Neural progenitor cell (in vitro differentiated cells): ENCODE results near the gene ADAMTS18. TPM values are rescaled to one million over a fixed set of nuclear protein-coding genes. Genes with fewer than 3 reads are reported as not detected.

Experiments
- DNase-seq: peaks from one replicate; pipeline ENCODE4 v3.0.0-alpha.2; 2016; ENCODE audit warnings: low spot score
- H2AFZ ChIP-seq: fragments of 200-600 bp; sonication (generic); replicated peaks from 2 replicates; pipeline ENCODE4 v1.6.1; 2016; ENCODE audit warnings: antibody characterized with exemption
- H3F3A ChIP-seq: fragments of 200-600 bp; sonication (generic); 2 replicates; pipeline ENCODE4 v1.6.1; 2016; ENCODE audit warnings: antibody characterized with exemption, low read depth
- H3K27ac ChIP-seq: fragments of 200-600 bp; sonication (generic); 2 replicates; pipeline ENCODE4 v1.5.1; 2016; ENCODE audit warnings: mild to moderate bottlenecking
- H3K27me3 ChIP-seq: fragments of 200-600 bp; sonication (generic); 2 replicates; pipeline ENCODE4 v1.6.1; 2016; ENCODE audit warnings: mild to moderate bottlenecking, moderate library complexity
- H3K36me3 ChIP-seq: fragments of 200-600 bp; sonication (generic); 2 replicates; pipeline ENCODE4 v1.5.1; 2016
- H3K4me1 ChIP-seq: fragments of 200-600 bp; sonication (generic); 2 replicates; pipeline ENCODE4 v1.6.1; 2016; ENCODE audit warnings: mixed run types
- H3K4me2 ChIP-seq: fragments of 200-600 bp; sonication (generic); 2 replicates; pipeline ENCODE4 v1.6.1; 2016
- H3K4me3 ChIP-seq: fragments of 200-600 bp; sonication (generic); 2 replicates; pipeline ENCODE4 v1.5.1; 2016
- H3K79me2 ChIP-seq: fragments of 200-600 bp; sonication (generic); 2 replicates; pipeline ENCODE4 v1.6.1; 2016; ENCODE audit warnings: low read depth
- H3K9ac ChIP-seq: fragments of 200-600 bp; sonication (generic); 2 replicates; pipeline ENCODE4 v1.6.1; 2016
- H3K9me3 ChIP-seq: fragments of 200-600 bp; sonication (generic); 2 replicates; pipeline ENCODE4 v1.5.1; 2016; ENCODE audit warnings: low read depth
- H4K20me1 ChIP-seq: fragments of 200-600 bp; sonication (generic); 2 replicates; pipeline ENCODE4 v1.6.1; 2016; ENCODE audit warnings: low read depth
- H3K27ac Mint-ChIP-seq: 3 replicates; pipeline ENCODE4 v1.8.0; 2021; ENCODE audit warnings: mixed read lengths
- H3K27me3 Mint-ChIP-seq: 2 replicates; pipeline ENCODE4 v1.8.0; 2022; ENCODE audit warnings: low read depth, mild to moderate bottlenecking, inconsistent platforms, moderate library complexity, mixed read lengths; ENCODE audit not compliant: insufficient read depth
- H3K36me3 Mint-ChIP-seq: 3 replicates; pipeline ENCODE4 v1.8.0; 2021; ENCODE audit warnings: mixed read lengths
- H3K4me1 Mint-ChIP-seq: 3 replicates; pipeline ENCODE4 v1.8.0; 2021; ENCODE audit warnings: mixed read lengths
- H3K4me3 Mint-ChIP-seq: 3 replicates; pipeline ENCODE4 v1.8.0; 2021; ENCODE audit warnings: mild to moderate bottlenecking, moderate library complexity, mixed read lengths
- H3K9me3 Mint-ChIP-seq: 3 replicates; pipeline ENCODE4 v1.8.0; 2020; ENCODE audit warnings: mixed read lengths
- CTCF ChIP-seq: fragments of 200-600 bp; sonication (generic); IDR thresholded peaks from 2 replicates; pipeline ENCODE4 v1.5.1; 2017; ENCODE audit warnings: antibody characterized with exemption, mild to moderate bottlenecking
- EZH2 ChIP-seq: fragments of 200-600 bp; sonication (generic); IDR thresholded peaks from 2 replicates; pipeline ENCODE4 v1.6.1; 2017; ENCODE audit warnings: antibody characterized with exemption, mild to moderate bottlenecking, moderate library complexity
- EZH2phosphoT487 ChIP-seq: fragments of 200-600 bp; sonication (generic); IDR thresholded peaks from 2 replicates; pipeline ENCODE4 v1.6.1; 2017; ENCODE audit warnings: antibody characterized with exemption
- total RNA-seq: library from RNA; depleted of rRNA; stranded (reverse); fragments of >200 nt; gene quantifications from 2 replicates; pipeline ENCODE4 v1.2.3, GENCODE V29; 2015; ENCODE audit warnings: low replicate concordance

The ADAMTS18 gene
- total RNA-seq, 1 donor from 2014 or later: 1.9 TPM

DNA sequence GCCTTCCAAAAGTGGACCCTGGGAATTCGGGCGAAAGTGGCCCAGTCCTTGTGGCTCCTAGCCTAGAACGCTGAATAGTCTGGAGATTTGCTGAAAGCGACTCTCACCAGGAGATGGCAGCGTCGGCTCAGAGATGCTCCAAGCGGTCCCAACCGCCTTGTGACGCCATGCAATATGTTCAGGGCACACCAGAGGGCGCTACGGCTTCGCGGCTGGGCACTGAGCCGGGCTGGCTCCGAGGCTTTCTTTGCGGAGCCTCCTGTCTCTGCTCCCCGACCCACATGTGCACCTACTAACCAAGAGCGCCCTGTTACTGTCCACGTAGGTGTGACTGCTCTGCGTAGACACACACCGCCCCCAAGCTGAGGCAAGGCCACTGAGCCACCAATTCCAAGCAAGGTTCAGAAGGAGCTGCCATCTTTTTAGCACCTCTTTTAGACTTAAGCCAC lies 198.7 kb downstream of the ADAMTS18 start:
- H3K79me2 ChIP-seq: no peaks in the 10 kb centered on the region
- H3K4me1 ChIP-seq: no peaks in the 10 kb centered on the region
- H3K27ac Mint-ChIP-seq: no peak overlapping the region
- peaks cover 19% of the 10 kb centered on the region for H3K4me1 Mint-ChIP-seq
- no peak overlapping the region for H3K27ac ChIP-seq
- H3K9me3 ChIP-seq: no peaks in the 10 kb centered on the region
- TF ChIP-seq EZH2phosphoT487 (no peak), CTCF (peak; percentile 100), EZH2 (no peak)
- H3K36me3 ChIP-seq: no peaks in the 10 kb centered on the region
- H3K9ac ChIP-seq: no peak overlapping the region
- H3K27me3 ChIP-seq: peaks cover 17% of the 10 kb centered on the region
- H3K36me3 Mint-ChIP-seq: no peaks in the 10 kb centered on the region
- H4K20me1 ChIP-seq: no peaks in the 10 kb centered on the region
- peak overlapping the region; percentile 44 for H3K4me3 Mint-ChIP-seq
- H3K27me3 Mint-ChIP-seq: peaks cover 8% of the 10 kb centered on the region
- H3K4me2 ChIP-seq: peak overlapping the region; percentile 52
- peaks cover under 1% of the 10 kb centered on the region for H3F3A ChIP-seq
- no peaks in the 10 kb centered on the region for H3K9me3 Mint-ChIP-seq
- no peak overlapping the region for H3K4me3 ChIP-seq
- peak overlapping the region; percentile 69 for H2AFZ ChIP-seq
- peak; percentile 94 for DNase-seq

DNA sequence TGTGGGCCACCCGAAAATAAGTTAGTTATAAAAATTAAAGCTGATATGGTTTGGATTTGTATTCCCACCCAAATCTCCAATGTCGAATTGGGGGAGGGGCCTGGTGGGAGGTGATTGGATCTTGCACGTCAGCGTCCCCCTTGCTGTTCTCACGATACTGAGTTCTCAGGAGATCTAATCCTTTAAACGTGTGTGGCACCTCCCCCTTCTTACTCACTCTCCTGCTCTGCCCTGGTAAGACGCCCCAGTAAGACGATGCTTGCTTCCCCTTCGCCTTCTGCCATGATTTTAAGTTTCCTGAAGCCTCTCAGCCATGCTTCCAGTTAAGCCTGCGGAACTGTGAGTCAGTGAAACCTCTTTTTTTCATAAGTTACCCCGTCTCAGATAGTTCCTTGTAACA lies 200.2 kb downstream of the ADAMTS18 start:
- Mint-ChIP-seq H3K4me1 (peaks cover 22% of the 10 kb centered on the region), H3K9me3 (no peaks in the 10 kb centered on the region), H3K27me3 (peaks cover 4% of the 10 kb centered on the region), H3K4me3 (no peak overlapping the region), H3K36me3 (no peaks in the 10 kb centered on the region), H3K27ac (no peak overlapping the region)
- Histone ChIP-seq H3K27ac (no peak overlapping the region), H3K9me3 (no peaks in the 10 kb centered on the region), H3K79me2 (no peaks in the 10 kb centered on the region), H3K4me2 (peak overlapping the region; percentile 13), H2AFZ (no peak overlapping the region), H3K9ac (no peak overlapping the region), H3K27me3 (peaks cover 17% of the 10 kb centered on the region), H4K20me1 (no peaks in the 10 kb centered on the region), H3F3A (peaks cover 9% of the 10 kb centered on the region), H3K4me1 (no peaks in the 10 kb centered on the region), H3K36me3 (no peaks in the 10 kb centered on the region), H3K4me3 (no peak overlapping the region)
- peak; percentile 20 for DNase-seq
- TF ChIP-seq EZH2: no peak
- TF ChIP-seq EZH2phosphoT487: no peak
- TF ChIP-seq CTCF: no peak

DNA sequence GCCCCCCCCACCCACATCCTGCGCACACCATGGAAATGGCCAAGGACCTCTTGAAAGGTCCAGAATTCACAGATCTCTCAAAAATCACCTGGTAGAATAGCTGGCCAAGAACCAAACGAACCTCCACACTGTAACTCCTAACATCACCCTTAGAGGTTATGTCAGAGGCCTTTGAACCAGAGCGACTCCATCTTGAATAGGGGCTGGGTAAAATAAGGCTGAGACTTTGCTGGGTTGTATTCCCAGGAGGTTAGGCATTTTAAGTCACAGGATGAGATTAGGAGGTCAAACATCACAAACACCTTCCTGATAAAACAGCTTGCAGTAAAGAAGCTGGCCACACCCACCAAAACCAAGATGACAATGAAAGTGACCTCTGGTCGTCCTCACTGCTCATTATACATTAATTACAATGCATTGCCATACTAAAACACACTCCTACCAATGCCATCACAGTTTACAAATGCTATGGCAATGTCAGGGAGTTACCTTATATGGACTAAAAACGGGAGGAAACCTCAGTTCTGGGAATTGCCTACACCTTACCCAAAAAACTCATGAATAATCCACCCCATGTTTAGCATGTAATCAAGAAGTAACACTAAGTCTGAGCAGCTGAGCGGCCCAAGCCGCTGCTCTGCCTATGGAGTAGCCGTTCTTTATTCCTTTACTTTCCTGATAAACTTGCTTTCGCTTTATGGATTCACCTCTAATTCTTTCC lies 200.9 kb downstream of the ADAMTS18 start:
- Histone ChIP-seq H3K9me3 (no peaks in the 10 kb centered on the region), H3K4me2 (no peak overlapping the region), H2AFZ (no peak overlapping the region), H4K20me1 (no peaks in the 10 kb centered on the region), H3K36me3 (no peaks in the 10 kb centered on the region), H3K9ac (no peak overlapping the region), H3K27ac (no peak overlapping the region), H3F3A (peaks cover 9% of the 10 kb centered on the region), H3K4me3 (no peak overlapping the region), H3K4me1 (no peaks in the 10 kb centered on the region), H3K27me3 (peaks cover 17% of the 10 kb centered on the region), H3K79me2 (no peaks in the 10 kb centered on the region)
- Mint-ChIP-seq H3K4me3 (no peak overlapping the region), H3K9me3 (no peaks in the 10 kb centered on the region), H3K36me3 (no peaks in the 10 kb centered on the region), H3K4me1 (peaks cover 23% of the 10 kb centered on the region), H3K27me3 (peaks cover 4% of the 10 kb centered on the region), H3K27ac (no peak overlapping the region)
- no peak for DNase-seq
- TF ChIP-seq EZH2 (no peak), CTCF (no peak), EZH2phosphoT487 (no peak)

Other genes starting within 250 kb of the ADAMTS18 start
- 9.1 and 10.8 TPM in 2 replicates for gene MON1B, start 243.8 kb downstream of the ADAMTS18 start, total RNA-seq
- gene SYCE1L, start 235.6 kb downstream of the ADAMTS18 start, total RNA-seq: 2.5 and 4.2 TPM in 2 replicates